ENCODE measurements around the gene KIF1B.
"Not testable (repeated sequence)": the region's sequence is repeated elsewhere in the genome, so short reads cannot be mapped to it uniquely, and the experiment has no call there.

Gene KIF1B

GRCh38 chr1:10236405-10237156, 26.2 kb downstream of the KIF1B start:
- no peak for DNase-seq

- no peak for DNase-seq
These were observed 26.8 kb downstream of the KIF1B start for GRCh38 chr1:10237157-10237539.

- no peak for DNase-seq
These were observed 31.8 kb downstream of the KIF1B start for GRCh38 chr1:10242135-10242534.

GRCh38 chr1:10242811-10243210, 32.4 kb downstream of the KIF1B start:
- DNase-seq: no peak

GRCh38 chr1:10245674-10246073, 35.3 kb downstream of the KIF1B start:
- no peak for DNase-seq

GRCh38 chr1:10249808-10250457, 39.6 kb downstream of the KIF1B start:
- no peak for DNase-seq

- DNase-seq: no peak
These were observed 40.3 kb downstream of the KIF1B start for GRCh38 chr1:10250663-10251062.

- not testable (repeated sequence) for DNase-seq
These were observed 41.1 kb downstream of the KIF1B start for GRCh38 chr1:10251325-10252108.

- DNase-seq: no peak
These were observed 42.1 kb downstream of the KIF1B start for GRCh38 chr1:10252508-10252907.

- DNase-seq: no peak
These were observed 42.8 kb downstream of the KIF1B start for GRCh38 chr1:10253149-10253548.

GRCh38 chr1:10253755-10254154, 43.4 kb downstream of the KIF1B start:
- DNase-seq: no peak

GRCh38 chr1:10257851-10258250, 47.5 kb downstream of the KIF1B start:
- DNase-seq: no peak

- not testable (repeated sequence) for DNase-seq
These were observed 49.2 kb downstream of the KIF1B start for GRCh38 chr1:10259547-10259946.

- no peak for DNase-seq
These were observed 53.2 kb downstream of the KIF1B start for GRCh38 chr1:10263450-10264082.

GRCh38 chr1:10265027-10265426, 54.7 kb downstream of the KIF1B start:
- no peak for DNase-seq

GRCh38 chr1:10265900-10266299, 55.5 kb downstream of the KIF1B start:
- no peak for DNase-seq

GRCh38 chr1:10267319-10267718, 56.9 kb downstream of the KIF1B start:
- DNase-seq: no peak

- DNase-seq: no peak
These were observed 57.6 kb downstream of the KIF1B start for GRCh38 chr1:10267921-10268320.

GRCh38 chr1:10271090-10271489, 60.7 kb downstream of the KIF1B start:
- DNase-seq: no peak

GRCh38 chr1:10271869-10272268, 61.5 kb downstream of the KIF1B start:
- no peak for DNase-seq

- no peak for DNase-seq
These were observed 61.9 kb downstream of the KIF1B start for GRCh38 chr1:10272274-10272673.

- DNase-seq: no peak
These were observed 68.5 kb downstream of the KIF1B start for GRCh38 chr1:10278880-10279279.
